HFFc6 (cell line): ENCODE results near the gene HIVEP2. TPM values are rescaled to one million over a fixed set of nuclear protein-coding genes. Genes with fewer than 3 reads are reported as not detected.
A peak's percentile ranks its signal among the peaks of the same experiment; 100 is the strongest.

ENCODE experiments used
- DNase-seq: peaks from one replicate; pipeline ENCODE4 v3.0.0-alpha.2; 2018
- H3K27ac Mint-ChIP-seq: 2 replicates; pipeline ENCODE4 v1.8.0; 2020; ENCODE audit warnings: mild to moderate bottlenecking, mixed read lengths
- H3K27me3 Mint-ChIP-seq: 2 replicates; pipeline ENCODE4 v1.8.0; 2021; ENCODE audit warnings: mild to moderate bottlenecking, moderate library complexity, mixed read lengths; ENCODE audit not compliant: insufficient read depth
- H3K36me3 Mint-ChIP-seq: 2 replicates; pipeline ENCODE4 v1.8.0; 2021; ENCODE audit warnings: low read depth, mixed read lengths
- H3K4me1 Mint-ChIP-seq: 2 replicates; pipeline ENCODE4 v1.8.0; 2020; ENCODE audit warnings: low read depth, mixed read lengths
- H3K4me3 Mint-ChIP-seq: 2 replicates; pipeline ENCODE4 v1.8.0; 2020; ENCODE audit warnings: mild to moderate bottlenecking, moderate library complexity, mixed read lengths
- H3K9me3 Mint-ChIP-seq: 2 replicates; pipeline ENCODE4 v1.8.0; 2020; ENCODE audit warnings: mild to moderate bottlenecking, mixed read lengths
- CTCF ChIP-seq: fragments of 200-600 bp; sonication (generic); IDR thresholded peaks from 2 replicates; pipeline ENCODE4 v1.5.0; 2021; ENCODE audit warnings: antibody characterized with exemption, mild to moderate bottlenecking
- total RNA-seq, 6 experiments: library from RNA; stranded (reverse); fragmentation: NEBNext Ultra II Directional; extraction: Animal tissue kit (Norgen Biotek cat#: 25700); gene quantifications; 2 replicates in 1 of 6; 3 replicates in 5 of 6; pipeline ENCODE4 v1.2.3, GENCODE V29; 2021

Gene HIVEP2
- total RNA-seq, 6 experiments from 2014 or later = 14.0 to 19.5 (median 17.1) TPM

DNA sequence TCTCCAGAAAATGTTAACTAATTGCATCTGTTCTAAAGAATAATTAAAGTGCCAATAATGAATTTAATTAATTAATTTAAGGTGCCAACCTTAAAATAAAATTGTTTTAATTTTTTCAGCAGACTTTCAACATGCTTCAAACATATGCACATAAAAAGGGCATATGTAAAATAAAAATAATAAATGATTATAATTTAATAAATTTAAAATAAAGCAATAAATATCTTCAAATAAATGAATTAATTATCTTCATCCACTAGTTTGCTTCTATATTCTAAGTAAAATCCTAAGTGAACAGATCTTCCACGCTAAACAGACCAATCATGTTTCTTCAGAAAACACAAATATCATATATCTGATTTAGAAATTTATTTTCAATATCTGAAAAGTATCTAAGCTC, 119.2 kb downstream of the HIVEP2 start:
- DNase-seq = no peak
- H3K27ac Mint-ChIP-seq = no peak overlapping the region
- H3K36me3 Mint-ChIP-seq = peaks cover 14% of the 10 kb centered on the region
- H3K4me1 Mint-ChIP-seq = peaks cover 47% of the 10 kb centered on the region
- no peak for TF ChIP-seq CTCF
- H3K9me3 Mint-ChIP-seq = no peaks in the 10 kb centered on the region
- H3K4me3 Mint-ChIP-seq = no peak overlapping the region
- no peaks in the 10 kb centered on the region; the same call in 1 of the 2 replicates for H3K27me3 Mint-ChIP-seq

DNA sequence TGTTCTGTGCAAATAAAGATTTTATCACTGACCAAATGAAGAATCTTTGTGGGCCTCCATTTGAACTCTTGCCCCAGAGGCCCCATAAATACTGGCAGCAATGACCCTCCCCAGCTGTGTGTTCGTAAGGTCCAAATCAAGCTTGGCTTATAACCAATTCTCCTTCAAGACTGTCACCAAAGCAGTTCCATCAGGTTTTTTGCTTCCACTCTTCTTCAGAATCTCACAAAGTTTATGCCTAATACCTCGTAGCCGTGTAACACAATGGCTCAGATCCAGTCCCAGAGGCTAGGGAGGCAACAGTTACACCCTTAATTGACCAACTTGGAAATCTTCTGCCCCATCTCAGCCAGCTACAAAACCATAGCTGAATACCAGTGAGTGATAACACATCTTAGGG, 120.5 kb downstream of the HIVEP2 start:
- Mint-ChIP-seq H3K4me3 (no peak overlapping the region), H3K27me3 (no peaks in the 10 kb centered on the region; the same call in 1 of the 2 replicates), H3K4me1 (peaks cover 53% of the 10 kb centered on the region), H3K27ac (peak overlapping the region; percentile 29; the same call in 1 of the 2 replicates), H3K36me3 (peaks cover 9% of the 10 kb centered on the region), H3K9me3 (no peaks in the 10 kb centered on the region)
- no peak for TF ChIP-seq CTCF
- no peak for DNase-seq

- H3K4me3 Mint-ChIP-seq = no peak overlapping the region
- H3K36me3 Mint-ChIP-seq = peaks cover 5% of the 10 kb centered on the region; the same call in 1 of the 2 replicates
- H3K4me1 Mint-ChIP-seq = peaks cover 56% of the 10 kb centered on the region
- H3K27ac Mint-ChIP-seq = no peak overlapping the region
- H3K27me3 Mint-ChIP-seq = no peaks in the 10 kb centered on the region; the same call in 1 of the 2 replicates
- TF ChIP-seq CTCF = no peak; the same call in 1 of the 2 replicates
- H3K9me3 Mint-ChIP-seq = no peaks in the 10 kb centered on the region
- no peak for DNase-seq
These were observed 121.6 kb downstream of the HIVEP2 start for GRCh38 chr6:142823256-142823902.

- H3K4me3 Mint-ChIP-seq = no peak overlapping the region
These were observed 122.1 kb downstream of the HIVEP2 start for GRCh38 chr6:142822842-142823241.

GRCh38 chr6:142822383-142822782, 122.6 kb downstream of the HIVEP2 start:
- peaks cover 8% of the 10 kb centered on the region; the same call in 1 of the 2 replicates for H3K36me3 Mint-ChIP-seq
- H3K9me3 Mint-ChIP-seq = no peaks in the 10 kb centered on the region
- H3K27me3 Mint-ChIP-seq = no peaks in the 10 kb centered on the region; the same call in 1 of the 2 replicates
- H3K4me3 Mint-ChIP-seq = no peak overlapping the region
- H3K27ac Mint-ChIP-seq = no peak overlapping the region
- no peak for TF ChIP-seq CTCF
- peaks cover 49% of the 10 kb centered on the region for H3K4me1 Mint-ChIP-seq
- no peak for DNase-seq

More at GRCh38 chr6:142822842-142823241, 122.1 kb downstream of the HIVEP2 start:
- no peaks in the 10 kb centered on the region for H3K9me3 Mint-ChIP-seq
- TF ChIP-seq CTCF = peak; percentile 51
- H3K36me3 Mint-ChIP-seq = peaks cover 5% of the 10 kb centered on the region; the same call in 1 of the 2 replicates
- H3K27me3 Mint-ChIP-seq = no peaks in the 10 kb centered on the region; the same call in 1 of the 2 replicates
- H3K4me1 Mint-ChIP-seq = peaks cover 50% of the 10 kb centered on the region
- no peak for DNase-seq
- H3K27ac Mint-ChIP-seq = no peak overlapping the region
